Stimulated activated CD8-positive, alpha-beta memory T cell treated with anti-CD3 and anti-CD28 coated beads, Interleukin-2, amount 100 ng/mL, for 48 hours (primary cell): Measurements from ENCODE around the gene C6orf141.
"Not testable (repeated sequence)": the region's sequence is repeated elsewhere in the genome, so short reads cannot be mapped to it uniquely, and the experiment has no call there.

ENCODE experiments used
- DNase-seq, 2 donors: peaks; one replicate each; pipeline ENCODE4 v3.0.0-alpha.2; 2020; ENCODE audit warnings: low read depth in 2 of 2

C6orf141 gene

DNA sequence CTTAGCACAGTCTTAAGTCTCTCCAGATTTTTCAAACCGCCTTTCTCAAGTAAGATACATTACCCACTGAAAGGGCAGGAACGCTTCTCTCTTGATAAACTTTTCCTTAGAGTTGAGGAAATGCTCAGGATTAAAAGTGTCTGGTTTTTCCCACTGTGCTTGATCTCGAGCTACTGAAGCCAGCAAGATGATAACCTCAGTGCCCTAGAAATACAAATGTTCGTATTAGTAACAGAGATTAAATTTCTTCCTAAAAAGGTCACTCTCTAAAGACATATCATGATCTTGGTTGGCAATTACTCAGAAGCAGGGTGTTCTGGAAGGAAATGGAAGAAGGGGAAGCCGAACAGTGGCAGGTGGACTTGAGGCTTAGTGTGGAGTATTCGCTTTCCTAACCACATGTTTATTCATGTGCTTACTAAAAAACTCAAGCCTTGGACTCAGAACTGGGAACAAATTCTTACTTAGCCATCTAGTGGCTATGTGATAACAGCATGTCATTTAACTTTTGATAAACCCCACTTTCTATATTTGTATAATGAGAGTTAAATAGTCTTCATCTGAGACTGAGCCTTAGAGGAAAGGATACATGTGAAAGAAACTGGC, 20.1 kb downstream of the C6orf141 start:
- no peak for DNase-seq

DNA sequence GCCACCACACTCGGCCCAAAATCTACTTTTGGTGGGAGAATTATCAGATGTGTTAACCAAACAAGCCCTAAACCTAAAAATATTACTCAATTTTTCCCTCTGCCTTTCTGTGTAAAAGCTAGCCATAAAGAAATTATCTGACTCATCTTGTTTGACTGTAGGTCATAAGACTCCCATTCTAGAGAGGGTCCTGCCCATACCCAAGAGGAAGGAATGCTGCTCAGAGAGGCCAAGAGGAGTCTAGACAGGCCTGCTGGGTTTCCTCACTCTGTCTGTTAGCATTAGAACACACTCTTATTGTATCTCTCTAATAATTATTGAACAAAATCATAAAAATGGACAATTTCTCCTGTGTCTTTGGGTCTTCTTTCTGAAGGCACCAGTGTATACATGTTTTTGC, 26.1 kb downstream of the C6orf141 start:
- DNase-seq, result no peak

DNA sequence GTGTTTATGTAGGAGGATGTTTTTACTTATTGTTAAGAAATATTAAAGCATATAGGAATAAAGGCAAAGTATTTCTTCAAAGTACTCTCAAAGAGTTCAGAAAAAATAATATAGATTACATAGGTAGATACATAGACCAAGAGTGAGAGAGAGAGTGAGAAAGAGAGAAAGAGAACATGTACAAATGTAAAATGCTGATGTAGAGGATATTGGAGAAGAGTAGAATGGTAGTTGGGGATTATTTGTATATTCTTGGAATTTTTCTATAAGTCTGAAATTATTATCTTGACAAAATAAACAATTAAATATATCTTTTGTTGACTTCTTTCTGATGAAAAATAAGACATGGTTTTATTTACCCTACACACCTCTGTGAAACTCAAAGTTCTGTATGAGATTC, 29.2 kb downstream of the C6orf141 start:
- no peak for DNase-seq

DNA sequence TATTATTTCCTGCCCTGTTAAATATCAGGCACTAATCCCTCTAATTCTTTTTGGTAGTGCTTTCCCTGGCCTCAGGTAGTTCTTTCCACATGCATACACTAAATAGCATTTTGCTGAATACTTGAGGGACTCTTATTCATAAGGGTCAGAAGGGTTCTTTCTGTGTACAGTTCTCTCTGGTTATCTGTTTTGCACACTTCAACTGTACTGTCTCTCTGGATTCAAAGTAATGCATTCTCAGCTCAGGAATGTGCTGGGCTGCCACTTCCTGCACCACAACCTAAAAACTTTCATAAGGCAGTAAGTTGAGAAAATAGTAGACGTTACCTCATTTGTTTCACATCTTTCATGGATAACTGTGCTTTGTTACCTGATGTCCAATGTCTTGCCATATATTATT, 32.1 kb downstream of the C6orf141 start:
- DNase-seq, result no peak

DNA sequence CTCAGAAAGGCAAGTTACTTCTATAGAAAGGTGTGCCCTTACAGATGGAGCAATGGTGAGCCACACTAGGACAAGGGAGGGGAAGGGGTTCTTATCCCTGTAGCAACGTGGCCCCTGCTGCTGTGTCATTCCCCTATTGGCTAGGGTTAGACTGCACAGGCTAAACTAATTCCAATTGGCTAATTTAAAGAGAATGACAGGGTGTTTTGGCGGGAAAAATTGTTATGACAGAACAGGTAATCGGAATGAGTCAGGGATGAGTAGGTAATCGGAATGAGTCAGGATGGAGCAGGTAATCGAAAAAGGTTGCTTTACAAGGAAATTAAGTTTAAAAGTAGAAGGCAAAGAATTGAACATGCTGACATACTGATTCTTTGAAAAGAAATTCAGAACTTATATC, 36.8 kb downstream of the C6orf141 start:
- DNase-seq, result not testable (repeated sequence)
